GM23248 (cell line): ENCODE data around the gene SYNPO2. TPM values are rescaled to one million over a fixed set of nuclear protein-coding genes. Genes with fewer than 3 reads are reported as not detected.

Source experiments
- DNase-seq: peaks from one replicate; pipeline ENCODE4 v3.0.0-alpha.2; 2015
- H2AFZ ChIP-seq: fragments of 200-600 bp; sonication (generic); 2 replicates; pipeline ENCODE4 v1.6.1; 2016; ENCODE audit warnings: antibody characterized with exemption
- H3F3A ChIP-seq: fragments of 200-600 bp; sonication (generic); 2 replicates; pipeline ENCODE4 v1.6.1; 2016; ENCODE audit warnings: mild to moderate bottlenecking, antibody characterized with exemption, mixed run types; ENCODE audit not compliant: insufficient read depth
- H3K27ac ChIP-seq: fragments of 200-600 bp; sonication (generic); 2 replicates; pipeline ENCODE4 v1.5.1; 2016; ENCODE audit warnings: mild to moderate bottlenecking
- H3K27me3 ChIP-seq: fragments of 200-600 bp; sonication (generic); replicated peaks from 2 replicates; pipeline ENCODE4 v1.6.1; 2016; ENCODE audit warnings: mild to moderate bottlenecking; ENCODE audit not compliant: insufficient read depth
- H3K36me3 ChIP-seq: fragments of 200-600 bp; sonication (generic); 2 replicates; pipeline ENCODE4 v1.6.1; 2016; ENCODE audit warnings: low read depth, mild to moderate bottlenecking
- H3K4me1 ChIP-seq: fragments of 200-600 bp; sonication (generic); 2 replicates; pipeline ENCODE4 v1.6.1; 2016; ENCODE audit warnings: mild to moderate bottlenecking; ENCODE audit not compliant: insufficient read depth
- H3K4me2 ChIP-seq: fragments of 200-600 bp; sonication (generic); one replicate; pipeline ENCODE4 v1.6.1; 2016; ENCODE audit warnings: mild to moderate bottlenecking; ENCODE audit not compliant: unreplicated experiment
- H3K4me3 ChIP-seq: fragments of 200-600 bp; sonication (generic); 2 replicates; pipeline ENCODE4 v1.5.1; 2016; ENCODE audit warnings: mild to moderate bottlenecking
- H3K79me2 ChIP-seq: fragments of 200-600 bp; sonication (generic); 2 replicates; pipeline ENCODE4 v1.6.1; 2016; ENCODE audit warnings: mild to moderate bottlenecking; ENCODE audit not compliant: insufficient read depth
- H3K9ac ChIP-seq: fragments of 200-600 bp; sonication (generic); 2 replicates; pipeline ENCODE4 v1.6.1; 2016; ENCODE audit warnings: mild to moderate bottlenecking
- H3K9me2 ChIP-seq: fragments of 200-600 bp; sonication (generic); 2 replicates; pipeline ENCODE4 v1.6.1; 2016; ENCODE audit warnings: mixed run types, mild to moderate bottlenecking, moderate library complexity; ENCODE audit not compliant: insufficient read depth
- H3K9me3 ChIP-seq: fragments of 200-600 bp; sonication (generic); one replicate; pipeline ENCODE4 v1.6.1; 2017; ENCODE audit warnings: low read depth
- H4K20me1 ChIP-seq: fragments of 200-600 bp; sonication (generic); 2 replicates; pipeline ENCODE4 v1.6.0; 2016; ENCODE audit not compliant: insufficient read depth
- EZH2 ChIP-seq: fragments of 200-600 bp; sonication (generic); IDR thresholded peaks from 2 replicates; pipeline ENCODE4 v1.6.1; 2018; ENCODE audit warnings: antibody characterized with exemption, mild to moderate bottlenecking; ENCODE audit not compliant: insufficient read depth, poor library complexity, severe bottlenecking
- EZH2phosphoT487 ChIP-seq: fragments of 200-600 bp; sonication (generic); IDR thresholded peaks from 2 replicates; pipeline ENCODE4 v1.6.1; 2018; ENCODE audit warnings: antibody characterized with exemption, moderate library complexity, mild to moderate bottlenecking, low read depth; ENCODE audit not compliant: insufficient read depth
- WGBS, 2 experiments: methylation state at CpG; one replicate each; pipeline ENCODE4 v1.1.6; 2015 to 2017; ENCODE audit warnings: low lambda C conversion rate in 2 of 2, low coverage in 1 of 2; ENCODE audit errors: missing lambda C conversion rate in 2 of 2; 5-methylcytosine and 5-hydroxymethylcytosine counted together
- in situ Hi-C: fragments of 300-500 bp; cut with MboI; formaldehyde crosslinking; loops from 2 replicates; pipeline ENCODE4 v1.15.0; 2020
- polyA plus RNA-seq: library from polyadenylated mRNA; unstranded; fragments of >200 nt; fragmentation: Nextera tagmentation; extraction: Ambion mirVana; gene quantifications from 2 replicates; pipeline ENCODE4 v1.2.1, GENCODE V29; 2016
- total RNA-seq: library from RNA; depleted of rRNA; stranded (reverse); fragments of >200 nt; shearing (Covaris generic); gene quantifications from 2 replicates; pipeline ENCODE4 v1.2.3, GENCODE V29; 2014

The SYNPO2 gene
- total and polyA plus RNA-seq, 2 experiments from 2014 or later = 3.1 to 5.0 TPM

GRCh38 chr4:118994030-118994429 is 105.4 kb downstream of the SYNPO2 start:
- H3K4me3 ChIP-seq = no peak overlapping the region
- in situ Hi-C loops = no loop called here
- H3K36me3 ChIP-seq = no peaks in the 10 kb centered on the region
- no peaks in the 10 kb centered on the region for H3K79me2 ChIP-seq
- peaks cover 20% of the 10 kb centered on the region for H3K4me1 ChIP-seq
- no peak for DNase-seq
- H3K27me3 ChIP-seq = no peaks in the 10 kb centered on the region
- H3F3A ChIP-seq = peaks cover 19% of the 10 kb centered on the region
- WGBS, 2 experiments = 60 to 62% methylated on average over 5 of the region's 5 CpGs
- H3K9ac ChIP-seq = no peak overlapping the region
- no peaks in the 10 kb centered on the region for H3K9me3 ChIP-seq
- H3K4me2 ChIP-seq = no peak overlapping the region
- H3K9me2 ChIP-seq = no peaks in the 10 kb centered on the region
- TF ChIP-seq EZH2 = no peak
- no peak overlapping the region for H2AFZ ChIP-seq
- no peak overlapping the region for H3K27ac ChIP-seq
- H4K20me1 ChIP-seq = no peaks in the 10 kb centered on the region

- H2AFZ ChIP-seq = no peak overlapping the region
- peaks cover 10% of the 10 kb centered on the region for H3F3A ChIP-seq
- H3K9me2 ChIP-seq = no peaks in the 10 kb centered on the region
- H3K4me2 ChIP-seq = no peak overlapping the region
- H3K27ac ChIP-seq = no peak overlapping the region
- H3K36me3 ChIP-seq = no peaks in the 10 kb centered on the region
- H4K20me1 ChIP-seq = no peaks in the 10 kb centered on the region
- WGBS, 2 experiments = 96% methylated on average over 4 of the region's 4 CpGs
- no peak for TF ChIP-seq EZH2phosphoT487
- TF ChIP-seq EZH2 = no peak
- in situ Hi-C loops = no loop called here
- no peak for DNase-seq
- H3K27me3 ChIP-seq = no peaks in the 10 kb centered on the region
- H3K4me1 ChIP-seq = peaks cover 14% of the 10 kb centered on the region
- no peak overlapping the region for H3K4me3 ChIP-seq
- H3K9ac ChIP-seq = no peak overlapping the region
- no peaks in the 10 kb centered on the region for H3K79me2 ChIP-seq
- H3K9me3 ChIP-seq = no peaks in the 10 kb centered on the region
These were observed 107.2 kb downstream of the SYNPO2 start for GRCh38 chr4:118995693-118996391.

- H3K4me3 ChIP-seq = no peak overlapping the region
- H3K9me2 ChIP-seq = no peaks in the 10 kb centered on the region
- no peaks in the 10 kb centered on the region for H4K20me1 ChIP-seq
- no peak overlapping the region for H3K4me2 ChIP-seq
- in situ Hi-C loops = no loop called here
- H3K27ac ChIP-seq = no peak overlapping the region
- DNase-seq = peak; percentile 73
- H3K9ac ChIP-seq = no peak overlapping the region
- H3K36me3 ChIP-seq = no peaks in the 10 kb centered on the region
- H3K9me3 ChIP-seq = no peaks in the 10 kb centered on the region
- H2AFZ ChIP-seq = no peak overlapping the region
- peaks cover 10% of the 10 kb centered on the region for H3F3A ChIP-seq
- H3K4me1 ChIP-seq = peaks cover 14% of the 10 kb centered on the region
- H3K79me2 ChIP-seq = no peaks in the 10 kb centered on the region
- TF ChIP-seq EZH2phosphoT487 (no peak), EZH2 (no peak)
- H3K27me3 ChIP-seq = no peaks in the 10 kb centered on the region
These were observed 108.9 kb downstream of the SYNPO2 start for GRCh38 chr4:118997601-118998000.

- in situ Hi-C loops = no loop called here
- Histone ChIP-seq H3K27me3 (no peaks in the 10 kb centered on the region), H3K9ac (no peak overlapping the region), H3K27ac (no peak overlapping the region), H3K4me2 (no peak overlapping the region), H3K79me2 (no peaks in the 10 kb centered on the region), H4K20me1 (no peaks in the 10 kb centered on the region), H2AFZ (no peak overlapping the region), H3K4me1 (peaks cover 14% of the 10 kb centered on the region), H3K36me3 (no peaks in the 10 kb centered on the region), H3K9me3 (no peaks in the 10 kb centered on the region), H3K4me3 (no peak overlapping the region), H3K9me2 (no peaks in the 10 kb centered on the region), H3F3A (peaks cover 10% of the 10 kb centered on the region)
- 79 to 87% methylated on average over 1 of the region's 1 CpG for WGBS, 2 experiments
- TF ChIP-seq EZH2phosphoT487 = no peak
- TF ChIP-seq EZH2 = no peak
- no peak for DNase-seq
These were observed 111.3 kb downstream of the SYNPO2 start for GRCh38 chr4:118999919-119000318.

GRCh38 chr4:119000400-119000799 is 111.7 kb downstream of the SYNPO2 start:
- no peaks in the 10 kb centered on the region for H3K79me2 ChIP-seq
- TF ChIP-seq EZH2 (no peak), EZH2phosphoT487 (no peak)
- WGBS, 2 experiments = 46 to 57% methylated on average over 4 of the region's 4 CpGs
- no peaks in the 10 kb centered on the region for H3K9me3 ChIP-seq
- DNase-seq = peak; percentile 33
- peaks cover 10% of the 10 kb centered on the region for H3F3A ChIP-seq
- H3K9ac ChIP-seq = no peak overlapping the region
- H3K4me2 ChIP-seq = no peak overlapping the region
- no peaks in the 10 kb centered on the region for H3K9me2 ChIP-seq
- H2AFZ ChIP-seq = no peak overlapping the region
- H3K4me1 ChIP-seq = peaks cover 14% of the 10 kb centered on the region
- H3K4me3 ChIP-seq = no peak overlapping the region
- no peaks in the 10 kb centered on the region for H4K20me1 ChIP-seq
- no peaks in the 10 kb centered on the region for H3K36me3 ChIP-seq
- no peaks in the 10 kb centered on the region for H3K27me3 ChIP-seq
- in situ Hi-C loops = no loop called here
- H3K27ac ChIP-seq = no peak overlapping the region
